Measurements from ENCODE around the gene PEAR1. TPM values are rescaled to one million over a fixed set of nuclear protein-coding genes. Genes with fewer than 3 reads are reported as not detected.

The PEAR1 gene
- total RNA-seq, 4 donors from 2014 or later, result 4.3 to 11.2 (median 6.0) TPM

- in situ Hi-C loops (cut with MboI; ENCODE audit: low sequenced_read_pairs in 4 of 4), result loop anchor here in 2 of 4 donors (25.0 kb wide), 2 partner anchors 151 to 176 kb away; partner anchors contain the start of genes CRABP2 (in 1 of the 2) and NES (in 1 of the 2)
Measured at GRCh38 chr1:156862997-156863599, 30.4 kb upstream of the PEAR1 start.

GRCh38 chr1:156863631-156864030, 29.9 kb upstream of the PEAR1 start:
- Histone ChIP-seq H3K9me3 (no peaks in the 10 kb centered on the region), H3K27ac (no peak overlapping the region), H3K4me1 (peaks cover 10 to 19% of the 10 kb centered on the region in 2 donors), H3K27me3 (peaks cover 39 to 44% (median 44%) of the 10 kb centered on the region in 3 donors), H3K36me3 (no peaks in the 10 kb centered on the region), H3K4me3 (no peak overlapping the region)
- in situ Hi-C loops (cut with MboI; ENCODE audit: low sequenced_read_pairs in 4 of 4), result loop anchor here in 2 of 4 donors (25.0 kb wide), 2 partner anchors 151 to 176 kb away; partner anchors contain the start of genes CRABP2 (in 1 of the 2) and NES (in 1 of the 2)
- TF ChIP-seq POLR2A (IDR thresholded peaks at IDR 0.05) (no peak), CTCF (IDR thresholded peaks at IDR 0.05 in 4 of 5, conservative IDR thresholded peaks at IDR 0.05 in 1 of 5) (no peak)
- DNase-seq, result no peak
- intact Hi-C loops (cut with DNase I; ENCODE audit: low total_unique reads), result no loop called here
- no peak for ATAC-seq

More at GRCh38 chr1:156862997-156863599, 30.4 kb upstream of the PEAR1 start:
- H3K4me3 ChIP-seq, result no peak overlapping the region
- H3K27me3 ChIP-seq, result peaks cover 45 to 50% (median 50%) of the 10 kb centered on the region in 3 donors
- peaks cover 10 to 22% of the 10 kb centered on the region in 2 donors for H3K4me1 ChIP-seq
- ATAC-seq, result no peak
- no peak for TF ChIP-seq POLR2A (IDR thresholded peaks at IDR 0.05)
- no peak for TF ChIP-seq CTCF (IDR thresholded peaks at IDR 0.05 in 4 of 5, conservative IDR thresholded peaks at IDR 0.05 in 1 of 5)
- no peak overlapping the region for H3K27ac ChIP-seq
- DNase-seq, result no peak
- H3K36me3 ChIP-seq, result no peaks in the 10 kb centered on the region
- intact Hi-C loops (cut with DNase I; ENCODE audit: low total_unique reads), result no loop called here
- H3K9me3 ChIP-seq, result no peaks in the 10 kb centered on the region

GRCh38 chr1:156864796-156865195, 28.7 kb upstream of the PEAR1 start:
- Histone ChIP-seq H3K9me3 (no peaks in the 10 kb centered on the region), H3K27me3 (peaks cover 29 to 35% (median 33%) of the 10 kb centered on the region in 3 donors), H3K27ac (no peak overlapping the region), H3K4me1 (peaks cover 7 to 8% of the 10 kb centered on the region in 2 donors), H3K4me3 (no peak overlapping the region), H3K36me3 (no peaks in the 10 kb centered on the region)
- DNase-seq (no peak), ATAC-seq (no peak)
- TF ChIP-seq CTCF (IDR thresholded peaks at IDR 0.05 in 4 of 5, conservative IDR thresholded peaks at IDR 0.05 in 1 of 5) (no peak), POLR2A (IDR thresholded peaks at IDR 0.05) (no peak)
- in situ Hi-C loops (cut with MboI; ENCODE audit: low sequenced_read_pairs in 4 of 4), result loop anchor here in 2 of 4 donors (25.0 kb wide), 2 partner anchors 152 to 177 kb away; partner anchors contain the start of genes CRABP2 (in 1 of the 2) and NES (in 1 of the 2)
- intact Hi-C loops (cut with DNase I; ENCODE audit: low total_unique reads), result no loop called here

GRCh38 chr1:156865258-156865657, 28.3 kb upstream of the PEAR1 start:
- in situ Hi-C loops (cut with MboI; ENCODE audit: low sequenced_read_pairs in 4 of 4) (loop anchor here in 2 of 4 donors (25.0 kb wide), 2 partner anchors 153 to 178 kb away; partner anchors contain the start of genes CRABP2 (in 1 of the 2) and NES (in 1 of the 2)), intact Hi-C loops (cut with DNase I; ENCODE audit: low total_unique reads) (no loop called here)
- H3K4me3 ChIP-seq, result no peak overlapping the region

More at GRCh38 chr1:156865258-156865657, 28.3 kb upstream of the PEAR1 start:
- no peak overlapping the region for H3K27ac ChIP-seq
- ATAC-seq, result no peak
- H3K27me3 ChIP-seq, result peaks cover 24 to 30% (median 28%) of the 10 kb centered on the region in 3 donors
- TF ChIP-seq CTCF (IDR thresholded peaks at IDR 0.05 in 4 of 5, conservative IDR thresholded peaks at IDR 0.05 in 1 of 5) (no peak), POLR2A (IDR thresholded peaks at IDR 0.05) (no peak)
- no peaks in the 10 kb centered on the region for H3K36me3 ChIP-seq
- peaks cover 3% of the 10 kb centered on the region in 2 donors for H3K4me1 ChIP-seq
- no peaks in the 10 kb centered on the region for H3K9me3 ChIP-seq
- DNase-seq, result no peak
